Posterior vena cava (tissue), 2 donors: Measurements from ENCODE around the gene BMPER. TPM values are rescaled to one million over a fixed set of nuclear protein-coding genes. Genes with fewer than 3 reads are reported as not detected.

ENCODE experiments used
- DNase-seq: peaks from one replicate; pipeline ENCODE4 v3.0.0-alpha.2; 2020; ENCODE audit warnings: low spot score
- intact Hi-C, 2 donors: fragments of 100-400 bp; cut with DNase I; formaldehyde crosslinking; loops; one replicate each; pipeline versions ENCODE4 v1.14.1 to v1.14.2; 2022 to 2023
- total RNA-seq, 2 donors: library from RNA; stranded (reverse); fragmentation: NEBNext Ultra II Directional; extraction: Animal tissue kit (Norgen Biotek cat#: 25700); gene quantifications; one replicate each; pipeline ENCODE4 v1.2.1, GENCODE V29; 2021
- donor health status: DM: yes; HTN: yes; CAD: no.
- donor health status: DM: yes; HTN: yes; CAD: no.

Gene BMPER
- total RNA-seq, 2 donors from 2014 or later = 5.6 to 7.1 TPM

GRCh38 chr7:34181271-34181958 is 276.1 kb downstream of the BMPER start:
- no peak for DNase-seq
- intact Hi-C loops = no loop called here

- intact Hi-C loops = no loop called here
- no peak for DNase-seq
Measured at GRCh38 chr7:34184466-34184865, 279.1 kb downstream of the BMPER start.

GRCh38 chr7:34187798-34188307 is 282.5 kb downstream of the BMPER start:
- intact Hi-C loops = no loop called here
- no peak for DNase-seq

GRCh38 chr7:34189031-34189430 is 283.7 kb downstream of the BMPER start:
- DNase-seq = no peak
- intact Hi-C loops = no loop called here

- intact Hi-C loops = no loop called here
- no peak for DNase-seq
Measured at GRCh38 chr7:34190299-34190698, 285.0 kb downstream of the BMPER start.

GRCh38 chr7:34191162-34191561 is 285.8 kb downstream of the BMPER start:
- intact Hi-C loops = no loop called here

GRCh38 chr7:34191771-34192479 is 286.6 kb downstream of the BMPER start:
- DNase-seq = no peak
- intact Hi-C loops = no loop called here

More at GRCh38 chr7:34191162-34191561, 285.8 kb downstream of the BMPER start:
- DNase-seq = no peak

- intact Hi-C loops = no loop called here
- no peak for DNase-seq
Measured at GRCh38 chr7:34192906-34193305, 287.6 kb downstream of the BMPER start.

- intact Hi-C loops = no loop called here
Measured at GRCh38 chr7:34198231-34198641, 292.9 kb downstream of the BMPER start.

More at GRCh38 chr7:34198231-34198641, 292.9 kb downstream of the BMPER start:
- no peak for DNase-seq
